H9 (cell line): ENCODE data around the gene DPH6. TPM values are rescaled to one million over a fixed set of nuclear protein-coding genes. Genes with fewer than 3 reads are reported as not detected.

Source experiments
- DNase-seq: peaks from one replicate; pipeline ENCODE4 v3.0.0-alpha.2; 2017
- H2AFZ ChIP-seq: one replicate; pipeline ENCODE4 v1.6.1; 2013; ENCODE audit warnings: mild to moderate bottlenecking, low read length, control low read depth, moderate library complexity
- H2AK5ac ChIP-seq: 2 replicates; pipeline ENCODE4 v1.6.1; 2013; ENCODE audit warnings: low read length, control low read depth, mixed read lengths; ENCODE audit not compliant: insufficient read length
- H2BK120ac ChIP-seq: one replicate; pipeline ENCODE4 v1.6.1; 2013; ENCODE audit warnings: low read depth, mild to moderate bottlenecking, low read length, control low read depth, inconsistent platforms; ENCODE audit not compliant: poor library complexity, severe bottlenecking
- H2BK12ac ChIP-seq: 2 replicates; pipeline ENCODE4 v1.6.1; 2013; ENCODE audit warnings: low read length, control low read depth, mixed read lengths, low read depth; ENCODE audit not compliant: insufficient read length
- H2BK15ac ChIP-seq: 2 replicates; pipeline ENCODE4 v1.6.1; 2013; ENCODE audit warnings: low read depth, low read length, control low read depth
- H2BK20ac ChIP-seq: one replicate; pipeline ENCODE4 v1.6.1; 2013; ENCODE audit warnings: low read depth, mild to moderate bottlenecking, low read length, control low read depth, inconsistent platforms; ENCODE audit not compliant: poor library complexity, severe bottlenecking
- H2BK5ac ChIP-seq: 2 replicates; pipeline ENCODE4 v1.6.1; 2013; ENCODE audit warnings: low read length, control low read depth, mixed read lengths; ENCODE audit not compliant: insufficient read length
- H3K14ac ChIP-seq: 2 replicates; pipeline ENCODE4 v1.6.1; 2013; ENCODE audit warnings: low read length, control low read depth; ENCODE audit not compliant: insufficient read depth
- H3K18ac ChIP-seq: 2 replicates; pipeline ENCODE4 v1.6.1; 2013; ENCODE audit warnings: low read depth, mild to moderate bottlenecking, mixed read lengths, low read length, control low read depth; ENCODE audit not compliant: insufficient read length
- H3K23ac ChIP-seq: 2 replicates; pipeline ENCODE4 v1.6.1; 2013; ENCODE audit warnings: low read length, control low read depth, mixed read lengths, low read depth; ENCODE audit not compliant: insufficient read length
- H3K23me2 ChIP-seq: 2 replicates; pipeline ENCODE4 v1.6.1; 2013; ENCODE audit warnings: low read depth, mild to moderate bottlenecking, mixed read lengths, low read length, control low read depth; ENCODE audit not compliant: insufficient read length, poor library complexity, severe bottlenecking
- H3K27ac ChIP-seq: 2 replicates; pipeline ENCODE4 v1.5.1; 2013; ENCODE audit warnings: low read length, control low read depth, mixed read lengths, low read depth; ENCODE audit not compliant: insufficient read length
- H3K27me3 ChIP-seq: 2 replicates; pipeline ENCODE4 v1.6.1; 2013; ENCODE audit warnings: low read length, control low read depth, inconsistent platforms; ENCODE audit not compliant: insufficient read depth
- H3K4ac ChIP-seq: 2 replicates; pipeline ENCODE4 v1.6.1; 2013; ENCODE audit warnings: low read depth, mild to moderate bottlenecking, control low read depth, inconsistent platforms, low read length, moderate library complexity
- H3K4me1 ChIP-seq: 2 replicates; pipeline ENCODE4 v1.6.1; 2013; ENCODE audit warnings: low read length, control low read depth, inconsistent platforms; ENCODE audit not compliant: insufficient read depth
- H3K4me2 ChIP-seq: 2 replicates; pipeline ENCODE4 v1.6.1; 2013; ENCODE audit warnings: low read length, control low read depth, mixed read lengths; ENCODE audit not compliant: insufficient read length, insufficient read depth
- H3K56ac ChIP-seq: 2 replicates; pipeline ENCODE4 v1.6.1; 2013; ENCODE audit warnings: low read depth, mild to moderate bottlenecking, mixed read lengths, low read length, control low read depth; ENCODE audit not compliant: insufficient read length
- H3K79me1 ChIP-seq: 2 replicates; pipeline ENCODE4 v1.6.1; 2013; ENCODE audit warnings: low read depth, mild to moderate bottlenecking, moderate library complexity, low read length, control low read depth, inconsistent platforms; ENCODE audit not compliant: insufficient read depth, poor library complexity, severe bottlenecking
- H3K79me2 ChIP-seq: 2 replicates; pipeline ENCODE4 v1.6.1; 2013; ENCODE audit warnings: low read length, control low read depth, inconsistent platforms; ENCODE audit not compliant: insufficient read depth
- H3K9ac ChIP-seq: 2 replicates; pipeline ENCODE4 v1.6.1; 2013; ENCODE audit warnings: low read length, control low read depth, mixed read lengths; ENCODE audit not compliant: insufficient read length; ENCODE audit errors: extremely low read depth
- H3K9me3 ChIP-seq: one replicate; pipeline ENCODE4 v1.6.1; 2013; ENCODE audit warnings: low read depth, low read length, inconsistent platforms; ENCODE audit not compliant: control insufficient read depth
- H3T11ph ChIP-seq: one replicate; pipeline ENCODE4 v1.6.1; 2013; ENCODE audit warnings: mild to moderate bottlenecking, low read length, control low read depth, inconsistent platforms
- H4K20me1 ChIP-seq: one replicate; pipeline ENCODE4 v1.6.1; 2013; ENCODE audit not compliant: control insufficient read depth, insufficient read length, insufficient read depth
- H4K5ac ChIP-seq: 2 replicates; pipeline ENCODE4 v1.6.1; 2013; ENCODE audit warnings: low read depth, mild to moderate bottlenecking, mixed read lengths, low read length, control low read depth; ENCODE audit not compliant: insufficient read length
- H4K8ac ChIP-seq: replicated peaks from 2 replicates; pipeline ENCODE4 v1.6.1; 2013; ENCODE audit warnings: low read length, control low read depth, mixed read lengths, low read depth; ENCODE audit not compliant: insufficient read length
- H4K91ac ChIP-seq: 2 replicates; pipeline ENCODE4 v1.6.1; 2013; ENCODE audit warnings: low read depth, mild to moderate bottlenecking, moderate library complexity, mixed read lengths, low read length, control low read depth; ENCODE audit not compliant: insufficient read length
- H3K27ac Mint-ChIP-seq, 3 experiments: 2 replicates in 2 of 3; 3 replicates in 1 of 3; pipeline ENCODE4 v1.8.0; 2020 to 2021; ENCODE audit warnings: mixed read lengths in 3 of 3, mild to moderate bottlenecking in 1 of 3, moderate library complexity in 1 of 3
- H3K27me3 Mint-ChIP-seq: 2 replicates; pipeline ENCODE4 v1.8.0; 2021; ENCODE audit warnings: low read depth, mild to moderate bottlenecking, moderate library complexity, mixed read lengths
- H3K36me3 Mint-ChIP-seq, 3 experiments: 2 replicates in 2 of 3; 3 replicates in 1 of 3; pipeline ENCODE4 v1.8.0; 2020 to 2021; ENCODE audit warnings: low read depth in 3 of 3, mixed read lengths in 3 of 3; ENCODE audit not compliant: insufficient read depth in 1 of 3
- H3K4me1 Mint-ChIP-seq, 2 experiments: 2 replicates each; pipeline ENCODE4 v1.8.0; 2020; ENCODE audit warnings: mixed read lengths in 2 of 2
- H3K4me3 Mint-ChIP-seq, 2 experiments: 2 replicates in 1 of 2; 3 replicates in 1 of 2; pipeline ENCODE4 v1.8.0; 2020 to 2021; ENCODE audit warnings: mild to moderate bottlenecking in 2 of 2, mixed read lengths in 2 of 2, moderate library complexity in 1 of 2
- H3K9me3 Mint-ChIP-seq, 2 experiments: 2 replicates in 1 of 2; 3 replicates in 1 of 2; pipeline ENCODE4 v1.8.0; 2020; ENCODE audit warnings: mild to moderate bottlenecking in 2 of 2, mixed read lengths in 2 of 2, moderate library complexity in 1 of 2
- WGBS: extraction: QIAGEN DNeasy Blood & Tissue Kit; methylation state at CpG from one replicate; pipeline ENCODE4 v1.1.7; 2013; ENCODE audit warnings: missing lambda C conversion rate, low lambda C conversion rate, mixed read lengths; ENCODE audit not compliant: insufficient read length; ENCODE audit errors: extremely low coverage; 5-methylcytosine and 5-hydroxymethylcytosine counted together
- total RNA-seq: library from RNA; stranded (reverse); gene quantifications from 2 replicates; pipeline ENCODE4 v1.2.1, GENCODE V29; 2021
- TF ChIP-seq, protein P1 (sequence below): fragments of 200-600 bp; sonication (generic); conservative IDR thresholded peaks from 3 replicates; pipeline ENCODE4 v1.8.0; 2021; ENCODE audit warnings: antibody characterized with exemption, mild to moderate bottlenecking

DPH6 gene
- total RNA-seq, 1 experiment from 2014 or later: 42.0 TPM

DNA sequence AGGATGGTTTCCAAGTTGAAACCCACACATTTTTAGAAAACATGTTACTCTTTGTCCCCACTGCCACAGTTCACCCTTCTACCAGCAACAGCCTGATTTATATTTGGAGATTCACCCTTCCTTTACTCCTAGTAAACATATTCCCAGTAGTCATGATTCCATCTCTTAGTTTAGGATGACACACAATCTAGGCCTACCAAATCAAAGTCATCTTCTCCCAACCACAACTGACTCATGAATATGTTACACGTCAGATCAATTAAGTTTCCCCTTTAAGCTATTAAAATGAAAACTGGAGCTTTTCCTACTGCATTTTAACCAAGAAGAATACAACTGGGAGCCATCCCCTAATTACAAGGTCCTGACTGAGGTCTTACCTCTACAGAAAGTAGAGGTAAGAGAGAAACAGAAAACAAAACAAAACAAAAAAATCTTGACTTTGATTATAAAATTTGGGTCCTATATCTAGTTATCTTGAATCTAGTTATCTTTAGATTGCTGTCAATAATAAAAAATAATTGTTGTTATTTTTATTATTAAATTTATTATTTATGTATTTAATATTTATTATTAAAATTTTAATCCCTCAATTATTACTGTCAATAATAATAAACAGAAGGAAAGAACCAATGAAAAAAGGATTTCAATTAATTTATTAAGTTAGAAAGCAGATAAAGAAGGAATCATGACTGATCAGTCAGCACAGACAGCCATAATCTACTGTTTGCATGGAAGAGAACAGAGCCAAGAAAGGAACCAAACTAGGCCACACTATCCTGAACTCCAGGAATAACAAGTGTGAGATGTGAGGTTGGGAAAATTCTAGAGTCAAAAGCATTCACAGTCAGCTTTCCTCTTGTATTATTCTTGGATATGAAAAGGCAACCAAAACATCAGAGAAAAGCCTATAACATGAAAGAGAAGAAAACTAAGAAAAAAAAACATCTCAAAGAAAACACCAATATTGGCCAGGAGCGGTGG, 12.5 kb downstream of the DPH6 start:
- Histone ChIP-seq H2AK5ac (no peak overlapping the region), H2BK20ac (no peak overlapping the region), H3K4ac (no peak overlapping the region), H3K27me3 (no peaks in the 10 kb centered on the region; the same call in 1 of the 2 replicates), H3K79me2 (no peaks in the 10 kb centered on the region), H3K27ac (no peak overlapping the region), H3K14ac (no peak overlapping the region), H4K20me1 (no peaks in the 10 kb centered on the region), H3K9me3 (no peaks in the 10 kb centered on the region), H3K56ac (no peak overlapping the region), H2AFZ (no peak overlapping the region), H3K23ac (no peak overlapping the region), H3K4me2 (no peak overlapping the region), H4K91ac (no peak overlapping the region), H4K8ac (no peak overlapping the region), H4K5ac (no peak overlapping the region), H3K79me1 (peaks cover 3% of the 10 kb centered on the region), H3K23me2 (no peaks in the 10 kb centered on the region), H3T11ph (no peak overlapping the region), H2BK15ac (no peak overlapping the region), H2BK12ac (no peak overlapping the region), H3K9ac (no peak overlapping the region), H3K4me1 (no peaks in the 10 kb centered on the region), H2BK120ac (no peak overlapping the region), H3K18ac (no peak overlapping the region), H2BK5ac (no peak overlapping the region)
- peaks cover 8% of the 10 kb centered on the region in 2 experiments; a peak in 4 of 5 replicates for H3K9me3 Mint-ChIP-seq
- H3K4me3 Mint-ChIP-seq: no peak overlapping the region
- H3K27ac Mint-ChIP-seq: no peak overlapping the region
- TF ChIP-seq, protein P1, sequence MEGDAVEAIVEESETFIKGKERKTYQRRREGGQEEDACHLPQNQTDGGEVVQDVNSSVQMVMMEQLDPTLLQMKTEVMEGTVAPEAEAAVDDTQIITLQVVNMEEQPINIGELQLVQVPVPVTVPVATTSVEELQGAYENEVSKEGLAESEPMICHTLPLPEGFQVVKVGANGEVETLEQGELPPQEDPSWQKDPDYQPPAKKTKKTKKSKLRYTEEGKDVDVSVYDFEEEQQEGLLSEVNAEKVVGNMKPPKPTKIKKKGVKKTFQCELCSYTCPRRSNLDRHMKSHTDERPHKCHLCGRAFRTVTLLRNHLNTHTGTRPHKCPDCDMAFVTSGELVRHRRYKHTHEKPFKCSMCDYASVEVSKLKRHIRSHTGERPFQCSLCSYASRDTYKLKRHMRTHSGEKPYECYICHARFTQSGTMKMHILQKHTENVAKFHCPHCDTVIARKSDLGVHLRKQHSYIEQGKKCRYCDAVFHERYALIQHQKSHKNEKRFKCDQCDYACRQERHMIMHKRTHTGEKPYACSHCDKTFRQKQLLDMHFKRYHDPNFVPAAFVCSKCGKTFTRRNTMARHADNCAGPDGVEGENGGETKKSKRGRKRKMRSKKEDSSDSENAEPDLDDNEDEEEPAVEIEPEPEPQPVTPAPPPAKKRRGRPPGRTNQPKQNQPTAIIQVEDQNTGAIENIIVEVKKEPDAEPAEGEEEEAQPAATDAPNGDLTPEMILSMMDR: no peak
- no CpG with 5 or more reads among the region's 2 CpGs for WGBS
- DNase-seq: no peak
- H3K36me3 Mint-ChIP-seq: peaks cover 10 to 40% (median 19%) of the 10 kb centered on the region in 3 experiments; a peak in 6 of 7 replicates
- H3K27me3 Mint-ChIP-seq: no peaks in the 10 kb centered on the region
- no peaks in the 10 kb centered on the region for H3K4me1 Mint-ChIP-seq
